PC-9 (cell line): ENCODE measurements around the gene LHFPL2. TPM values are rescaled to one million over a fixed set of nuclear protein-coding genes. Genes with fewer than 3 reads are reported as not detected.

ENCODE experiments used
- BruUV-seq: library from RNA; stranded (reverse); fragments of 400-500 nt; replicated peaks from 2 replicates; lab custom pipeline; 2021; lab: Mats Ljungman, UMichigan
- CTCF ChIA-PET: fragments of 300-600 bp; sonication (Branson Sonifier 250); formaldehyde crosslinking; loops from one replicate; lab custom pipeline; 2022; ENCODE audit warnings: antibody characterized with exemption; lab: Charles Lee
- POLR2A ChIA-PET: fragments of 300-600 bp; sonication (Branson Sonifier 250); formaldehyde crosslinking; loops from one replicate; lab custom pipeline; 2022; ENCODE audit warnings: antibody characterized with exemption; ENCODE audit not compliant: unreplicated experiment; lab: Charles Lee
- DNase-seq, 2 experiments: peaks; one replicate each; pipeline versions ENCODE4 v3.0.0 to v3.0.0-alpha.2; 2015 to 2022; ENCODE audit warnings: mixed read lengths in 1 of 2
- H2AFZ ChIP-seq: fragments of 200-600 bp; sonication (generic); 2 replicates; pipeline ENCODE4 v1.8.1; 2017; ENCODE audit warnings: antibody characterized with exemption
- H3F3A ChIP-seq: fragments of 200-600 bp; sonication (generic); 2 replicates; pipeline ENCODE4 v1.8.1; 2017; ENCODE audit warnings: antibody characterized with exemption, mild to moderate bottlenecking, low read depth; ENCODE audit not compliant: insufficient read depth
- H3K27ac ChIP-seq: fragments of 200-600 bp; sonication (generic); 2 replicates; pipeline ENCODE4 v1.6.1; 2016; ENCODE audit warnings: mixed run types
- H3K27me3 ChIP-seq: fragments of 200-600 bp; sonication (generic); 2 replicates; pipeline ENCODE4 v1.6.1; 2016; ENCODE audit warnings: low read depth, mixed run types; ENCODE audit not compliant: insufficient read depth
- H3K36me3 ChIP-seq: fragments of 200-600 bp; sonication (generic); 2 replicates; pipeline ENCODE4 v1.6.1; 2016; ENCODE audit warnings: low read depth, mixed run types
- H3K4me1 ChIP-seq: fragments of 200-600 bp; sonication (generic); replicated peaks from 2 replicates; pipeline ENCODE4 v1.6.1; 2016; ENCODE audit warnings: mixed run types; ENCODE audit not compliant: insufficient read depth
- H3K4me2 ChIP-seq: fragments of 200-600 bp; sonication (generic); 2 replicates; pipeline ENCODE4 v1.6.1; 2017; ENCODE audit warnings: mixed run types
- H3K4me3 ChIP-seq: fragments of 200-600 bp; sonication (generic); 2 replicates; pipeline ENCODE4 v1.6.1; 2016; ENCODE audit warnings: mixed run types
- H3K79me2 ChIP-seq: fragments of 200-600 bp; sonication (generic); 2 replicates; pipeline ENCODE4 v1.6.1; 2017; ENCODE audit warnings: low read depth, mixed run types
- H3K9me2 ChIP-seq: fragments of 200-600 bp; sonication (generic); 2 replicates; pipeline ENCODE4 v1.8.1; 2017; ENCODE audit warnings: mild to moderate bottlenecking; ENCODE audit not compliant: insufficient read depth
- H3K9me3 ChIP-seq: fragments of 200-600 bp; sonication (generic); 2 replicates; pipeline ENCODE4 v1.8.1; 2016; ENCODE audit warnings: low read depth; ENCODE audit not compliant: insufficient read depth
- H4K20me1 ChIP-seq: fragments of 200-600 bp; sonication (generic); 2 replicates; pipeline ENCODE4 v1.8.1; 2017; ENCODE audit not compliant: insufficient read depth
- CTCF ChIP-seq: fragments of 200-600 bp; sonication (generic); conservative IDR thresholded peaks from 2 replicates; pipeline ENCODE4 v1.6.1; 2017; ENCODE audit warnings: mixed run types, antibody characterized with exemption, mild to moderate bottlenecking, moderate library complexity
- EZH2 ChIP-seq: fragments of 200-600 bp; sonication (generic); IDR thresholded peaks from 2 replicates; pipeline ENCODE4 v1.8.0; 2017; ENCODE audit warnings: antibody characterized with exemption, low read depth
- intact Hi-C: fragments of 100-400 bp; cut with micrococcal nuclease; formaldehyde crosslinking; loops from one replicate; pipeline ENCODE4 v1.10.0; 2022; ENCODE audit not compliant: unreplicated experiment
- total RNA-seq: library from RNA; stranded (reverse); gene quantifications from 2 replicates; pipeline ENCODE4 v1.2.3, GENCODE V29; 2021

Gene LHFPL2
- total RNA-seq, 1 experiment from 2014 or later: 10.1 TPM

DNA sequence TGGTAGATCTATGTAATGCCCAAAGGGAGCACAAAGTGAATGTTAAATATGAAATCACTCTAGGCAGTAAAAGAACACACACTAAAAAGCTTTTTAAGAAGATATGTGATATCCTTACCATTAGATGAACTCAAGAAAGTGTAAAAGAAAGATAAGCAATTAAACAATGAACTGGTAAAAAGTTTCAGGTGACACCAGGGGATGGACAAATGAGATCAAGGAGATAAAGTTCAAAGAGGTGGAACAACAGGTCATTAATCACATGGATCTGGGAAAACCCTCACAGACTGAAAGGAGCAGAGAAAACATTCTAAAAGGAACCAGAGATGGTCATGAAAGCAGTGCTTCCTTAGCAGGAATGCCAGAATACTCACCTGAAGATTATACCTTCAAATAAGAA, 40.7 kb downstream of the LHFPL2 start:
- no peaks in the 10 kb centered on the region for H3K9me2 ChIP-seq
- intact Hi-C loops: no loop called here
- no peaks in the 10 kb centered on the region for H3K79me2 ChIP-seq
- H3K4me1 ChIP-seq: peaks cover 27% of the 10 kb centered on the region
- POLR2A ChIA-PET: no interaction called here
- H3K27ac ChIP-seq: peak overlapping the region; percentile 38
- H3K36me3 ChIP-seq: peaks cover 9% of the 10 kb centered on the region; the same call in 1 of the 2 replicates
- H4K20me1 ChIP-seq: no peaks in the 10 kb centered on the region
- peaks cover 15% of the 10 kb centered on the region; the same call in 1 of the 2 replicates for H3F3A ChIP-seq
- no peak for TF ChIP-seq EZH2
- TF ChIP-seq CTCF: no peak
- H3K27me3 ChIP-seq: no peaks in the 10 kb centered on the region
- no TSS peak for BruUV-seq
- no peak overlapping the region for H3K4me3 ChIP-seq
- H3K9me3 ChIP-seq: no peaks in the 10 kb centered on the region
- no peak overlapping the region for H2AFZ ChIP-seq
- CTCF ChIA-PET: interaction anchor here (0.7 kb wide), 1 partner anchor 151 kb away, joined by 5 read pairs; no protein-coding TSS in a partner anchor
- no peak overlapping the region for H3K4me2 ChIP-seq
- no peak for DNase-seq

- no peak for DNase-seq
- Histone ChIP-seq H3K9me3 (no peaks in the 10 kb centered on the region), H3K4me2 (no peak overlapping the region), H3F3A (peaks cover 25% of the 10 kb centered on the region; the same call in 1 of the 2 replicates), H3K79me2 (no peaks in the 10 kb centered on the region), H3K27me3 (no peaks in the 10 kb centered on the region), H3K27ac (peak overlapping the region; percentile 43), H3K4me1 (peaks cover 37% of the 10 kb centered on the region), H3K9me2 (no peaks in the 10 kb centered on the region), H4K20me1 (no peaks in the 10 kb centered on the region), H3K4me3 (no peak overlapping the region), H3K36me3 (peaks cover 6% of the 10 kb centered on the region; the same call in 1 of the 2 replicates), H2AFZ (no peak overlapping the region)
- intact Hi-C loops: no loop called here
- ChIA-PET CTCF (no interaction called here), POLR2A (no interaction called here)
- TF ChIP-seq EZH2: no peak
- no peak for TF ChIP-seq CTCF
- no TSS peak for BruUV-seq
Observed at GRCh38 chr5:78606241-78606640, 42.3 kb downstream of the LHFPL2 start.

- H3K4me3 ChIP-seq: no peak overlapping the region
- H3K4me1 ChIP-seq: peaks cover 37% of the 10 kb centered on the region
- ChIA-PET CTCF (no interaction called here), POLR2A (no interaction called here)
- H3K4me2 ChIP-seq: no peak overlapping the region
- H3K27ac ChIP-seq: peak overlapping the region; percentile 43
- no peaks in the 10 kb centered on the region for H3K9me3 ChIP-seq
- DNase-seq: no peak
- no peaks in the 10 kb centered on the region for H3K27me3 ChIP-seq
- H3F3A ChIP-seq: peaks cover 25% of the 10 kb centered on the region; the same call in 1 of the 2 replicates
- no TSS peak for BruUV-seq
- H3K79me2 ChIP-seq: 0 out of 2 replicates have a peak, but pooled peaks cover 4% of the 10 kb centered on the region
- no peak overlapping the region for H2AFZ ChIP-seq
- intact Hi-C loops: no loop called here
- no peaks in the 10 kb centered on the region for H3K9me2 ChIP-seq
- no peaks in the 10 kb centered on the region for H4K20me1 ChIP-seq
- peaks cover 6% of the 10 kb centered on the region; the same call in 1 of the 2 replicates for H3K36me3 ChIP-seq
- no peak for TF ChIP-seq CTCF
- no peak for TF ChIP-seq EZH2
Observed at GRCh38 chr5:78605611-78606010, 43.0 kb downstream of the LHFPL2 start.
